Glomerular endothelial cell (primary cell): ENCODE results near the gene TENT4B. TPM values are rescaled to one million over a fixed set of nuclear protein-coding genes. Genes with fewer than 3 reads are reported as not detected.

Experiments
- DNase-seq: peaks from one replicate; pipeline ENCODE4 v3.0.0-alpha.2; 2011; ENCODE audit warnings: low read depth, low spot score; ENCODE audit errors: extremely low read depth
- total RNA-seq: library from RNA; depleted of rRNA; stranded (reverse); fragments of >200 nt; gene quantifications from 2 replicates; pipeline ENCODE4 v1.2.3, GENCODE V29; 2015

Gene TENT4B
- total RNA-seq, 1 donor from 2014 or later, result 10.0 TPM

- no peak for DNase-seq
These were observed 114.5 kb downstream of the TENT4B start for GRCh38 chr16:50267651-50268050.

DNA sequence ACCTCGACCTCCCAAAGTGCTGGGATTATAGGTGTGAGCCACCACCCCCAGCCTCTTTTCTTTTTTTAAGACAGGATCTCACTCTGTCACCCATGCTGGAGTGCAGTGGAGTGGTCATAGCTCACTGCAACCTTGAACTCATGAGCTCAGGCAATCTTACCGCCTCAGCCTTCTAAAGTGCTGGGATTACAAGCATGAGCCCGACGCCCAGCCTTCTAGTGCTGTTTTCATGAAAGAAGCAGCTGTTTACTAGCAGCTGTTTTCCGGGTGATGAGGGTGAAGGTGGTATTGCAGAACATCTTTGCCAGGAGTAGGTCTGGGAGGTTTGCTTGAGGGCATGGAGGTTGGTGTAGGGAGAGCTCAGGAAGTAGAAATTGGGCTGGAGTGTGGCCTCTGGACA lies 115.2 kb downstream of the TENT4B start:
- no peak for DNase-seq

DNA sequence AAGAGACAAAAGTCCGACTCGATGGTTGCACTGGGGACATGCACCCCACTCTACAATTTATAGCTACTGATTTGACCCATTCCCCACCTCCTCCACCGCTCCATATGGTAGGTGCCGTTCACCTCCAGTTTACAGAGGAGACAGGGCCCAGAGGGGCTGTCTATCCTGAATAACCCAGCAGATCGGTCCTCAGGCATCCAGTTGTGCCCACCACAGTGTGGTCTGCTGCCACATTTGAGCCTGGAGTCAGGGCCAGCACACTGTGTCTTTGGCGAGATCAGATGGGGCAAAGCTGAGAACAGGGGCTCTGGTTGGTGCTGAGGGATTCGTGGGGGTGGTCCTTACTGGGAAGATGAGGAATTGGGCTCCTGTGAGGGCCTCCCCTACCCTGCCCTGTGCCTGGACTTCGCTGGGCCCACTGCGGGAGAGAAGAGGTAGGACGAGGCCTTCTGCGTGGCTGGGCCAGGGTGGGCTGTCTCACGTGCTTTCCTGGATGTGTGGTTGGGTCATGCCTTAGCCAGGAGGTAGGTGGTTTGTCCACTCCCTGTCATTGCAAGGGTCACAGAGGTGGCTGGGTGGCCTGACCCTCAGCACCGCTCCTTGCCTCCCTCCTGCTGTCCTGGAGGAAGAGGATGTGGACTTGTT lies 116.1 kb downstream of the TENT4B start:
- DNase-seq, result no peak

- no peak for DNase-seq
These were observed 116.8 kb downstream of the TENT4B start for GRCh38 chr16:50269769-50270509.

DNA sequence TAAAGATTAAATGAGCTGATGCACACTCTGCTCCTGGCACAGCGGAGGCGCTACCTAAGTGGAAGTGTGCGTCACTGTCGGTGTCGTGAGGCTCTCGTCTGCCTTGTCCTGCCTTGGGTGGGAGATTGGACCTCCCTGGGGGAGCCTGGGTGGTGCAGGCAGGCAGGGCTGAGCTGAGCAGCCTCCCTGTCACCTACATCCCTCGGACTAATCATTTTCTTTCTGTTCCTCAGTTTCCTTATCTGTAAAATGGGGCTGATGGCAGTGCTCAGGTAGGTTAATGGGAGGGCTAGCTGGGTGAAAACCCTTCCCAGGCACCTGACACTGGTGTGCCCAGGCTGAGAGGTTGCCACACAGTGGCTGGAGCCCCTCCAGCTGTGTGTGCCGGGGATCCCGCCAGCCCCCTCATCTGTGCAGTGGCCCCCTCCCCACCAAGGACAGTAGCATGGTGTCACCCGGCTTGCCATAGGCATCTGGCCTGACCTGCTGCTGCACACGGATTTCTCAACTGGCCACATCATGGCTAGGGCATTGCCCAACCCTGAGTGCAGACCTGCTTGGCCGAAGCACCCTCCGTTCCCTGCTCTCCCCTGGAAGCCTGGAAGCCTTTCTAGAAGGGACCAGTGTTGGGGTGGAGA lies 117.5 kb downstream of the TENT4B start:
- no peak for DNase-seq

DNA sequence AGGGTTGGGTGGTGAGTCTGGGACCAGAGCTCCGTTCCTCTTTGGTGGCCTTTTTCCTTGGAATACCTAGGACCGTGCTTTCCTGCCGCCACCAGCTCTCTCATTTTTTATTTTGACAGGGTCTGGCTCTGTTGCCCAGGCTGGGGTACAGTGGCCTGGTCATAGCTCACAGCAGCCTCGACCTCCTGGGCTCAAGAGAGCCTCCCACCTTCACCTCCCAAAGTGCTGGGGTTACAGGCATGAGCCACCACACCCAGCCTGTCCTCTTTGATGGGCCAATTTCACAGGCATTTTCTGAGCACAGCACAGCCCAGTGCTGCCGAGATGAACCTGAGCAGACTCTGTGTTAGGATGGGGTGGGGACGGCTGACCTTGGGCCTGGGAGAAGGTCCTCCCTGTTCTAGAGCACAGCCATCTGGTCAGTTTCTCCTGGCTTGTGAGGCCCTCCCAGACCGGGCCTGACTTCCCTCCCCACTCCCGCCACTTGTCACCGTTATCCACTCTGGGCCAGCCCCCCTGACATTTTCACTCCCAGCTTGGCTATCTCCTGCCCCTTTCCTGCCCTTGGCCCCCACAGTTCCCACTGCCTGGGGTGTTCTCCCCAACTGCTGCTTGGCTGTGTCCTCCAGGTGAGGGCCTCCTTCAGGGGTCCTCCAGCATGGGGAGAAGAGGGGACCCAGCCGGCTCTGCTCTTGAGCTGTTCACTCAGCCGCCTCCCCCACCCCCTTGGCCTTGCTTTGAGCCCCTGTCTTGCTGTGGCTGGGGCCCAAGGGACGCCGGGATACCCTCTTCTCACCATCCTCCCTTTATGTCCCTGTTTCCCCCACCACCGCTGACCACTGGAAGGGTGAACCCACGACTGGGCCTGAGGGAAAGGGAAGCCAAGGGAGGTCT lies 118.3 kb downstream of the TENT4B start:
- DNase-seq, result no peak

- no peak for DNase-seq
These were observed 119.0 kb downstream of the TENT4B start for GRCh38 chr16:50272111-50272571.

DNA sequence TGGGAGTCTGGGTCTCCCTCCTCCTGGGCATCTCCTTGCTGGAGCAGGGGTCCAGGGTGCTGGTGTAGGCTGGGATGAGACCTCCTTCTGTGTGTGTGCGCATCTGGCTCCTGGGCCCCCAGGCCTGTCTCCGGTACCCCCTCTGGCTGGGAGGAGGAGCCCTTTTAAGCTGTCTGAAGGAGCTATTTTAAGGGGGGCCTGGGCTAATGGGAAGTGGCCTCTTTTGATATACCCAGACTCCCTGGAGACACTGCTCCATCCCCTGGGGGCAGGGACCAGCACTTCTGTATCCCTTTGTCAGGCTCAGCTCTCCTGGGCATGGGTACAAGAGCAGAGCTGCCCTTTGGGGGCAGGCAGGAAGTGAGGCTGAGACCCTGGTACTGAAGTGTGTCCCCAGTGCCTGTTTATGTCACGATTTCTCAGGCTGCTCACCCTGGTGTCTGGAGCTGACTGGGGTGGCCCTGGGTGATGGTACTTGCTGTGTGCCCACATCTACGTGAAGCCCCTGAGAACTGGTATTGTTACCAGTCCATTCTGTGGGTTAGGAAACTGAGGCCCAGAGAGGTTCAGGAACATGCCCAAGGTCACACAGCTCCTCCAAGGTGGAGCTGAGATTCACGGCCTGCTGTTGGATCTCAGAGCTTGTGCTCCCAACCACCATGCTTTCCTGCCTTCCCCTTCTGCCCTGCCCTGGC lies 119.7 kb downstream of the TENT4B start:
- DNase-seq, result no peak

DNA sequence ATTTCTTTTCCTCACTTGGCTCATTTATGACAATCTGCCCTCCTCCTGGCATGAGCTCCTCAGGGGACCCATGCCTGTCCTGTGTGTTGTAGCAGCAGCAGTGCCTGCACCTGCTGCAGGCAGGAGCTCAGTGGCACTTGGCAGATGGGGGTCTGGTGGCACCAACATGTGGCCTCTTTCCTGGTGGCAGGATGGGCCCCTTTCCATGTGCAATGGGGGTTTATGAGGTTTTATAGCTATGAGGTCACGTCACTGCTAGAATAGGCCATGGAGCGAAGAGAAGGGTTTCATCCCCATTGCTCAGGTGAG lies 120.2 kb downstream of the TENT4B start:
- DNase-seq, result no peak

- DNase-seq, result no peak
These were observed 120.8 kb downstream of the TENT4B start for GRCh38 chr16:50273888-50274325.

GRCh38 chr16:50274326-50275097 lies 121.4 kb downstream of the TENT4B start:
- DNase-seq, result no peak

- no peak for DNase-seq
These were observed 122.0 kb downstream of the TENT4B start for GRCh38 chr16:50275098-50275415.

- DNase-seq, result no peak
These were observed 122.6 kb downstream of the TENT4B start for GRCh38 chr16:50275428-50276325.

DNA sequence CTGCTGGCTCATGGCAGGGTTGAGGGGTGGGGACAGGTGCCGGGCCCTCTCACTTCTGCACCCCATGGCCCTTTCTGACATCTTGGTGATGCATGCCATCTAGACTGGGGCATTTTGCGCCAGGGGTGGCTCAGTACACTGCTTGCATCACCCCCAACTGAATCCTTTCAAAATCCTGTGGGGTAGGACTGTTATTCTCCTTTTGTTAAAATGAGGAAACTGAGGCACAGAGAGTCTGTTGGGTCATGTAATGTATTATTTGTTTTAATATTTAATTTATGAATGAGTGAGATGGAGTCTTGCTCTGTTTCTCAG lies 123.2 kb downstream of the TENT4B start:
- no peak for DNase-seq

DNA sequence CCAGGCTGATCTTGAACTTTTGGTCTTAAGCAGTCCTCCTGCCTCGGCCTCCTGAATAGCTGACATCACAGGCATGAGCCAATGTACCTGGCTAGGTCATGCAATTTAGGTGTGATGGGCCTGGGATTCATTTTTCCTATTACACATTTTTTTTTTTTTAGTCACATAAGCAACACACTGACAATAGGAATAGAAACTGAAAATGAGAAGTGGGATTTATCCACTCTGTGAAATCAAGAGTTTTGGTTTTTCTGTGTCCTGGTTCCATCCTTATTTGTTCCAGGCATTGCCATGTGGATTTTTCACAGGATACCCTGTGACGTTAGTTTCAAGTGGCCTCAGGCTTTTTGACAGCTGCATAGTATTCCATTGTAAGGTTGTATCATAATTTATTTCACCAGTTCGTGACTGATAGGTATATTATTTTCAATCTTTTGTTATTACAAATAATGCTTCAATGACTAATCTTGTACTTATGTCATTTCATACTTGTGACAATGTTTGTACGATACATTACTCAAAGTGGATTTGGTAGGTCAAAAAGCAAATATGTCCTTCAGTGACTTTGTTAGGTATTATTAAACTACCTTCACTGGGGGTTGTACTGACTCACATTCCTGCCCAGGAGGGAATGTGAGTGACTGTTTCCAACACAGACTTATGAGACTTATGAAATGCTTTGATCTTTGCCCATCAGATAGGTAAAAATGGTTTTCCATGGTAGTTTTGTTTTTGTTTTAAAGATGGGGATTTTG lies 123.9 kb downstream of the TENT4B start:
- DNase-seq, result no peak

GRCh38 chr16:50278251-50278650 lies 125.1 kb downstream of the TENT4B start:
- no peak for DNase-seq

DNA sequence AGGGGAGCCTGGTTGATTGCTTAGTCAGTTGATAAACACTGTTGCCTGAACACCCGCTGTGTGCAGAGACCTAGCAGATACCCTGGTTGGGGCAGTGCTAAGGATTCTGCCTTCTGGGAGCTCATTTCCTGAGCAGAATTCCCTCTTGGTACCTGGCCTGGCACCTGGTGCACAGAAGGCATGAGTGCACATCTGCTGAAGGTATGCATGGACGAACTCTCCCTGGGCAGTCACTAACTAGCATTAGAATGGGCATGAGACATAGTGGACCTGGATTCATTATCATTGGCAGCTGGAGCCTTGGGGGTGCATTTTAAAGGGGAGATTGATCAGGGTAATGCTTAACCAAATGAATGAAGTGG lies 126.4 kb downstream of the TENT4B start:
- DNase-seq, result no peak

DNA sequence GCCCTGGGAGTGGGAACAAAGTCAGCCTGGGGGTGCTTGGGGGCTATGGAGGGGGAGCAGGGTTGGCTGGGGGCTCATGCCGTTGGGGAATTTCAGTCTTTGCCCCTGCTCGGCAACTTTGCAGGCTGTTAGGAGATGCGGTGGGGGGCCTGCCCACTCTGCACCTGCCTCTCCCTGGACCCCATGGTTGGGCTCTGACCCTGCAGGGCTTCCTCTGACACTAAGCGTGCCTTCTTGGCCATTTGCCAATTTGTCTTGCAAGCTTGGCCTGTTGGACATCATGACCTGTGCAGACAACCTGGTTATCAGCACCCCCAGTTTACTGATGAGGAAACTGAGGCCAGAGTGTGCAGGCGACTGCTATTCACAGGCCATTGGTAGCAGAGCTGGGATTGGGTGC lies 127.8 kb downstream of the TENT4B start:
- no peak for DNase-seq
